ENCODE measurements around the gene CYP27C1.
"Not testable (repeated sequence)": the region's sequence is repeated elsewhere in the genome, so short reads cannot be mapped to it uniquely, and the experiment has no call there.

Gene CYP27C1

DNA sequence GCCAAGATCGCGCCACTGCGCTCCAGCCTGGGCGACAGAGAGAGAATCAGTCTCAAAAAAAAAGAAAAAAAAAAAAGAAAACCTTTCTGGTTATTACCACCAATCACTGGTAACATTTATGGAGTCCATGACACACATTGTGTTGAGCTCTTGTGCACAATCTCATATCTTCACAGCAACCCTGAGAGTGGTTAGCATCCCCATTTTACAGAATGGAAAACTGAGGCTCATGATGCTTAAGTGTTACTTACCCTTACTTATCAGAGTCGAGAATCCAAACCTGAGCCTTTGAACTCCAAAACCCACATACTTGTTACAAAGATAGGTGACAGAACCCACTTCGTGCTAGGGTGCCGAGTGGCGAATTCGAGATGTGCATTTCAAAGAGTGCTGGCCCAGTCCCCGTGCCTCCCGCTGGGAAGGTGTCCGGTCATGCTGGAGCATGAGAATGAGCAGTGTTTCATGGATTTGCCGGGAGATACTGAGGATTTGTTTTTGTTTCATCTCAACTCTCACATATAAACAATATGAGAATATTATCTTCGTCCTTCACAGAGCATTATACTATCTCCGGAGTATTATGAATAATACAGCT lies 50.9 kb downstream of the CYP27C1 start:
- DNase-seq = no peak

DNA sequence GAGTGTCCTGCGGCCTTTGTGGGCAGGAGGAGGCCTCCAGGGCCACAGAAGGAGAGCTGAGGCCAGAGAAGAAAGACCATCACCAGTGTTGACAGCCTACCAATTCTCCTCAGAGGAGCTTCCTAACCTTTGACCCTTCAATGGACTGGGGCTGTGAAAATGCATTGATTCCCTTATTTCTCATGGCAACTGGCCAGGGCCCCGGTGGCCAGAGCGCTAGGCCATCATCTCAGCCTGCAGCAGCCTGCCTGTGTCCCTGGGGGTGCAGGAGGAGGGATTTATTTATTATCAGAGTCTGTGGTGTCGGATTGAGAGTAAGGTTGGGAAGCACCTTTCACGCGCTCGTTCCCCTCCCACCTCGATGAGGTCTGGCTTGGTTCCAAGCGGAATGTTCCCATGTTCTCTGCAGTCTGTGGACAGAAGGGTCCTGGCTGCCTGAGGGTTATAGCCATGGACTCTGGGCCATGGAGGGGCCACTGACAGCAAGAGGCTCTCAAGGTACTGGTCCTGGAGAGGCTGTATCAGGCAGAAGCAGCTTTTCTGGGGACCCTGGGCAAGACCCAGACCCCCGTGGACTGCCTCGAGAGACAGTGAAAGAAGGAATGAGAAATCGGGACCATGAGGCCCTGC lies 53.8 kb downstream of the CYP27C1 start:
- DNase-seq = no peak

- DNase-seq = no peak
Measured at GRCh38 chr2:127165539-127165935, 54.6 kb downstream of the CYP27C1 start.

DNA sequence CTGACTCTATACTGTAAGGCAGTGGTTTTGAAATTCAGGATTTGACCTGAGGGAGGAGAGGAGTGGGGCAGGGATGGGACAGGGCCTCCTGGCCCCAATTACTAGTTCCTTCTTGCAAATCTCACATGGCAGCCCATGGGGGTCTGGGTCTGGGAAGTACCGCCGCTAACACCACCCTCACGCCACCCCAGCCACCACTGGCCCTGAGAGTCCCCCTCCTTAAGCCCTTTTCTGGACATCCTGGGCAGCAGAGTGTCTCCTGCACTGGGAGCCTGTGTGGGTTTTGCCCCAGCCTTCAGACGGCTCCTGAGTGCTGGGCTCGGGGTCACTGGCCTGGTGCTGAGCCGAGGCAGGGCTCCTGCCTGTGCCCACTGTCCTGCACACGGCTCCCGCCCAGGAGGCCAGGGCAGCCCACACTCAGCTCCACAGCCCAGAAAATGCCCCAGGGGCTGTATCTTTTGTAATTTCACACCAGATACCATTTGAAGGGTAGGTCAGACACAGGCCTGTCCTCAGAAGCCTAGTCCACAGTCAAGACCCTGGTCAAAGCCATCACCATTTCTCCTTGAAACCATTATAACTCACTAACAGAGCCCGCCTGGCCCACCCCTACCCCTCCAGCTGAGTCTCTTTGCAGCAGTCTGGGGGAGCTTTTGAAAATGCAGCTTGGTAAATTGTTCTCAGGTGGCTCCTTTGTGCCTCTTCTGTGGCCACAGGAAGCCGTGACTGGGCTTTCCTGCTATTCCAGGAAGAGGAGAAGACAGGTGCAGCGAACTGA lies 55.1 kb downstream of the CYP27C1 start:
- DNase-seq = no peak

- DNase-seq = no peak
Measured at GRCh38 chr2:127163921-127164320, 56.2 kb downstream of the CYP27C1 start.

DNA sequence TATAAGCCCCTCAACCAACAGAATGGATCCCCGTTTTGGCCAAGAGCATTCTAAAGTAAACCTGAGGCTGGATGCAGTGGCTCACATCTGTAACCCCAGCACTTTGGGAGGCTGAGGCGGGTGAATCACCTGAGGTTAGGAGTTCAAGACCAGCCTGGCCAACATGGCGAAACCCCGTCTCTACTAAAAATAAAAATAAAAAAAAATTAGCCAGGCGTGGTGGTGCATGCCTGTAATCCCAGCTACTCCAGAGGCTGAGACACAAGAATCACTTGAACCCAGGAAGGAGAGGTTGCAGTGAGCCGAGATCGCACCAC lies 57.1 kb downstream of the CYP27C1 start:
- DNase-seq = not testable (repeated sequence)

- no peak for DNase-seq
Measured at GRCh38 chr2:127162261-127163089, 57.6 kb downstream of the CYP27C1 start.

DNA sequence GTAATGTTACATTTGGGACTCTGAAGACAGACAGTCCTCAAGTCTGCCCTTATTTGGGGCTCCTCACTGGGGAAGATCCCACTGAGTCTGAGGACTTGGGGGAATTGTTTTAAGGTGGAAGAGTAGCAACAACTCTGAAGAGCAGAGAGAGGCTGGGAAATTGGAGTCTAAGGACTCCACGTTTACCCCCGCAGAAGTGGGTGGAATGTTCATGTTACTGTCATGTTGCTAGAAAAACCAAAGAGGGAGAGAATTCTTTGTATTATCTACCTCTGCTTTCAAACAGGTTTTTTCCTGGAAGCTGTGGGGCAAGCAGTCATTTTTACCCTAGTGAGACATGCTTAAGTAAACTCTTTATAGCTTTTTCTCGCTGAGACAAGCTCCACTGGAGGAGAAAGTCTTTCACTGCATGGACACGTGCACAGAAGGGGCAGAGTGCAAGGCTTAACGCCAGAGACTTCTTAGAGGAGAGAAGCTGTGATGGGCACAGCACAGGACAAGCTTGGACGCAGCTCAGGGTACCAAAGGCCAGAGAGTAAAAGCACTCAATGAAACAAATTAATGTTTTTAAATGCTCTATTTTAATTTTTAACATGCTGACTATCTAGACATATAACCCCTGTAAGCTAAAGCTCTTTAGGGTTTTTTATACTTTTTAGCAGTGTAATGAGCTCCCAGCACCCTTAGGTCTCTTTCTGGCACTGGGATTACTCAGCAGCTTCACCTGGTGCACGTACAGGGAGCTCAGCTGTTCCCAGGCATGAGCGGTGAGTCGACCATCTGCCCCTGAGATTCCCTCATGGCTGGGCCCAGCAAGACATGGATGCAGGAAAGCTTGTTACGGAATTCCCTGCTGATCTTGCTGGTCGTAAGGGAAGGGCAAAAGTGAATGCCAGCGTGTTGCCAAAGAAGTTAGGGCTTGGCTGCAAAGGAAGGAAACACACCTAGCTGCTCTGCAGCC lies 58.6 kb downstream of the CYP27C1 start:
- DNase-seq = no peak

DNA sequence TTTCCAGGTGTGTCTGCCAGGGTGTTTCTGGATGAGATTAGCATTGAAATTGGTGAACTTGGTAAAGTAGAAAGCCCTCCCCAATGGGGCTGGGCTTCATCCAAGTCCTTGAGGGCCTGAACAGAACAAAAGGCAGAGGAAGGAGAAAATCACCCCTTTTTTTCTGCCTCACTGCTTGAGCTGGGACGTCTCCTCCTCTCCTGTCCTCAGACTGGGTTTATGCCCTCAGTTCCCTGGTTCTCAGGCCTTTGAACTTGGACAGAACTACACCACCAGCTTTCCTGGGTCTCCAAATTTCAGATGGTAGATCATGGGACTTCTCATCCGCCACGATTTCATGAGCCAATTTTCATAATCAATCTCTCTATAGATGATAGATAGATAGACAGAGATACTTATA lies 59.4 kb downstream of the CYP27C1 start:
- no peak for DNase-seq

- DNase-seq = no peak
Measured at GRCh38 chr2:127159543-127159942, 60.6 kb downstream of the CYP27C1 start.

- no peak for DNase-seq
Measured at GRCh38 chr2:127158614-127159290, 61.3 kb downstream of the CYP27C1 start.

DNA sequence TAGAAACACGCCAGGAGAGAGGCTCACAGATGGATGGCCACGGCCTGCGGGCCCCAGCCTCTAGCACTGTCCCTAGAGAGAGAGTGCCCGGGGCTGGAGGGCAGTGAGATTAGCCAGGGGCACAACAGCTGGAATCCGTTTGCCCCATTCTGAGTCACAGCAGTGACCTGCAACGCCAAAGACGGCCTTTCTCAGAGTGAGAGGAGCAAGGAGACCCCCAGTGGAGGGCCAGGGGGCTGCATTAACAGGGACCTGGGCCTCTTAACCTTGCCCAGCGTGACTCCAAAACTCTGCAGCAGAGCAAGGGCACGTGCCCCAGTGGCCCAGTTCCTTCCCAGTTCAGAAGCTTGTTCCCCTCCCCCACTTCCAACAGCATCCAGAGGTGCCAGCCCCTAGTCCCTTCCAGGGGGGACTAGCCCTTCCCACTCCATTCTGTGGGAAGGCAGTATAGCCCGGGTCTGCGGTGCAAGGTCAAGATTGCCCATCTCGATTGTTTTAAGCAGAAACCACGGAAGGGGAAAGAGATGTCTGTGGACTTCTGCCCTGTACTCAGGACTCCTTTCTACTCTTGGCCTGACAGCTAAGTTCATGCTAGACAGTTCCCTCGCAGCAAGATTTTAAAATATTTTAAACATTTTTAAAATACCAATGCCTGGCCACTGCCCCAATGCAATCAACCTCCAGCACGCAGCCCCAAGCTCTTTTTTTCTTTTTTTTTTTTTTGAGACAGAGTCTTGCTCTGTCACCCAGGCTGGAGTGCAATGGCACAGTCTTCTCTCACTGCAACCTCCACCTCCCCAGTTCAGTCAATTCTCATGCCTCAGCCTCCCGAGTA lies 62.2 kb downstream of the CYP27C1 start:
- DNase-seq = no peak

- no peak for DNase-seq
Measured at GRCh38 chr2:127157114-127157513, 63.0 kb downstream of the CYP27C1 start.

DNA sequence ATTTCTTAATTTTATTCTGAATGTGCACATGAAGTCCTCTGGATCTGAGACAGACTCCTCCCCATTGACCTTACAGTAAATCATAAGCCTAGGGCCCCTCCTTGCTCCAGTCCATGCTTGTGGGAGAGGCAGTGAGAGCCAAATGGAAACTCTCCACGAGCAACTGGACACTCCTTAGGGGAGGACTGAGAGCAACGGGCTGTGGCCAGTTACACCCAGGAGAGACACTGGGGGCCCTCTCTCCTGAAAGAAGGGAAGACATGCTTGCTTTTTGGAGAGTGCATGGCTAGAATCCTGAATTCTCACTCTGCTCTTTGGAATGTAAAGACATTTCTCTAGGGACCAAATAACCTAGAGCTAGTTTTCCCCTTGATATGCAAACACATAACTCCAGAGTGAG lies 64.2 kb downstream of the CYP27C1 start:
- no peak for DNase-seq

DNA sequence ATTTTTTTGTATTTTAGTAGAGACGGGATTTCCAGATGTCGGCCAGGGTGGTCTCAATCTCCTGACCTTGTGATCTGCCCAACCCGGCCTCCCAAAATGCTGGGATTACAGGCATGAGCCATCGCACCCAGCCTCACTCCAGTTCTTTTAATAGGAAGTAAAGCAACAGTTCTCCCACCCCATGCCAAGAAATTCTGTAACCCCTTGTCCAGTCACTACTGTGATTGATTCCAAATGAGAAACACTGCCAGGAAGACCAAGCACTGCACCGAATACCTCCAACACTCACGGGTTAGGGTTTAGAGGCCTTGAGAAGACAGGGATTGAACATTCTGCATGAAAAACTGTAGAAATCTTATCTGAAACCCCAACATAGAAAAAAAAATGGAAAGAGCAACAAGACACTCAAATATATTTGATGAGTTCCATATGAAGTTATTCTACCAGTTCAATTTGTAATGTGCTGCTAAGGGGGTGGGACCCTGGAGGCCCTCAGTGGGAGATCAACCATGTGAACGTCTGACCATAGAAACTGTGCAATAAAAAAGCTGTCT lies 65.0 kb downstream of the CYP27C1 start:
- no peak for DNase-seq

GRCh38 chr2:127154396-127154795 lies 65.7 kb downstream of the CYP27C1 start:
- DNase-seq = no peak

DNA sequence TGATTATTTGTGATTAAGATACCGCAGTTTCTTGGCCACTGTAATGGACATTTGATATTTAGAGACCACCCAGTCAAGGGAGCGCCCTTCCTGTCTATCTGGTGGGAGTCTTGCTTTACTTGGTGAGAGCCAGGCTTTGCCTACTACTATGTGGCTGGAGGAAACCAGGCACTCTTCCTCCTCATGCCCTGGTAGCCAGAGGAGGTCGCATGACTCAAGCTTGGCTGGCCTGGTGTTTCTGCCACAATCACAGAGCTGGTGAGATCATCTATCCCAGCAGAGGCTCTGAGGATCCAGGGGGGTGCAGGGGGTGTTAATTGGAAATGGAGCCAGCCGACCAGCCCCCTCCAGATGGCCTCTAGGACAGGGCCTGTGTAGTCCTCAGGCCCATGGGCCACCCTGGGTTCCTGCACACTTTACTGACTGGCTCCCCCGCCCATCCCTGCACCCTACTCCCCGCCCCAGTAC lies 66.4 kb downstream of the CYP27C1 start:
- no peak for DNase-seq

DNA sequence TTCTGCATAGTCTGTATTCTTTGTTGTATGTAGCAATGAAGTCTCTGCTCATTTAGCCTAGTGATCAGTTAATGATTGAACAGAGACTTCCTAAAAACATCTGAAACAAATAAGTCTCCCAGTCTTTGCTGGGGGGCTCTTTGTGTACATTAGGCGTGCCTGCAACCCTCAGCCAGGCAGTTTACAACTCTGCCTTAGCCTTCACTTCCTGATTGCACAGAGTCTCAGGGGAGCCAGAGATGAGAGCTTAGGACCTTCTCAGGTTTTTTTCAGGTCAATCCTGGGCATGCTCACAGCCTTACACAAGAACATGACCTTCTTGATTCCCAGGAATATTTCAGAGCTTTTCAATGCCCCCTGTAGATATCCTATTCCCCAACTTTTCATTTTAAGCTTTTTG lies 69.1 kb downstream of the CYP27C1 start:
- DNase-seq = no peak

DNA sequence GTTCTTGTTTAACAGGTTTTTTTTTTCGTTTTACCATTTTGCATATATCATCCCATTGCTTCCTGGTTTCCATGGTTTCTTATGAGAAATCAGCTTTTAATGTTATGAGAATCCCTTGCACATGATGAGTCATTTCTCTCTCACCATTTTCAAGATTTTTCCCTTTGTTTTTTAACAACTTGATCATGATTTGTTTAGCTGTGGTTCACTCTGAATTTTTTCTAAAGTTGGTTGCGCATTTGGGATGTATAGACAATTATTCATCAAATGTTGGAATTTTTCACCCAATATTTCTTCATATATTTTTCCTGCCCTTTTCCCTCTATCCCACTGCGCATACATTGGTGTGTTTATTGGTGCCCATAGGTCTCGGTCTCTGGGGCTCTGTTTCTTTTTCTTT lies 70.7 kb downstream of the CYP27C1 start:
- DNase-seq = no peak

GRCh38 chr2:127146820-127147502 lies 73.1 kb downstream of the CYP27C1 start:
- no peak for DNase-seq

Measured in NCI-H1048 (cell line).